ENCODE data around the gene CTIF.

CTIF gene

GRCh38 chr18:48827291-48828193 is 288.7 kb downstream of the CTIF start:
- Histone ChIP-seq H3K36me3 (no peaks in the 10 kb centered on the region), H3K27me3 (no peaks in the 10 kb centered on the region), H3K9me3 (no peaks in the 10 kb centered on the region), H3K4me3 (ENCODE audit: low read depth, low read length) (no peak overlapping the region), H3K4me1 (peaks cover 15% of the 10 kb centered on the region)
- TF ChIP-seq CTCF (IDR thresholded peaks at IDR 0.05; ENCODE audit: low read depth, low read length), result no peak
- no peak for DNase-seq

- DNase-seq, result no peak
- H3K9me3 ChIP-seq, result no peaks in the 10 kb centered on the region
- H3K4me3 ChIP-seq (ENCODE audit: low read depth, low read length), result no peak overlapping the region
- no peak for TF ChIP-seq CTCF (IDR thresholded peaks at IDR 0.05; ENCODE audit: low read depth, low read length)
- H3K27me3 ChIP-seq, result no peaks in the 10 kb centered on the region
- no peaks in the 10 kb centered on the region for H3K36me3 ChIP-seq
- peaks cover 15% of the 10 kb centered on the region for H3K4me1 ChIP-seq
These were observed 289.3 kb downstream of the CTIF start for GRCh38 chr18:48828194-48828545.

GRCh38 chr18:48828691-48829442 is 290.0 kb downstream of the CTIF start:
- TF ChIP-seq CTCF (IDR thresholded peaks at IDR 0.05; ENCODE audit: low read depth, low read length), result peak; percentile 20; the same call in 1 of the 2 replicates
- Histone ChIP-seq H3K9me3 (no peaks in the 10 kb centered on the region), H3K4me3 (ENCODE audit: low read depth, low read length) (no peak overlapping the region), H3K27me3 (no peaks in the 10 kb centered on the region), H3K4me1 (peaks cover 15% of the 10 kb centered on the region), H3K36me3 (no peaks in the 10 kb centered on the region)
- DNase-seq, result peak; percentile 51

GRCh38 chr18:48829443-48830149 is 290.8 kb downstream of the CTIF start:
- Histone ChIP-seq H3K9me3 (no peaks in the 10 kb centered on the region), H3K4me1 (peaks cover 15% of the 10 kb centered on the region), H3K36me3 (no peaks in the 10 kb centered on the region), H3K4me3 (ENCODE audit: low read depth, low read length) (no peak overlapping the region), H3K27me3 (no peaks in the 10 kb centered on the region)
- no peak for TF ChIP-seq CTCF (IDR thresholded peaks at IDR 0.05; ENCODE audit: low read depth, low read length)
- no peak for DNase-seq

- peaks cover 15% of the 10 kb centered on the region for H3K4me1 ChIP-seq
- no peaks in the 10 kb centered on the region for H3K36me3 ChIP-seq
- no peak for TF ChIP-seq CTCF (IDR thresholded peaks at IDR 0.05; ENCODE audit: low read depth, low read length)
These were observed 292.4 kb downstream of the CTIF start for GRCh38 chr18:48831113-48831759.

More at GRCh38 chr18:48831113-48831759, 292.4 kb downstream of the CTIF start:
- no peaks in the 10 kb centered on the region for H3K9me3 ChIP-seq
- H3K4me3 ChIP-seq (ENCODE audit: low read depth, low read length), result no peak overlapping the region
- no peak for DNase-seq
- no peaks in the 10 kb centered on the region for H3K27me3 ChIP-seq

Measured in BE2C (cell line).